K562 (cell line): ENCODE data around the gene HJV. TPM values are rescaled to one million over a fixed set of nuclear protein-coding genes. Genes with fewer than 3 reads are reported as not detected.

ENCODE experiments used
- ATAC-seq: fragments of 200-7000 bp; cut with Tn5 transposase; 3 replicates; pipeline ENCODE4 v1.9.1; 2020; ENCODE audit warnings: moderate library complexity
- BruUV-seq: library from RNA; stranded (reverse); fragments of 400-500 nt; replicated peaks from 2 replicates; lab custom pipeline; 2021; lab: Mats Ljungman, UMichigan
- CTCF ChIA-PET: fragments of 300-600 bp; formaldehyde crosslinking; extraction: SDS; loops from one replicate; lab custom pipeline; 2021; ENCODE audit warnings: low intra/inter-chr PET ratio; lab: Yijun Ruan, JAX
- POLR2A ChIA-PET: fragments of 300-600, 350-650 bp; sonication (Branson Sonifier 250); formaldehyde crosslinking; extraction: SDS; loops from one replicate; lab custom pipeline; 2021; ENCODE audit warnings: antibody characterized with exemption, inconsistent platforms; lab: Yijun Ruan, JAX
- DNase-seq, 4 experiments: peaks; one replicate each; pipeline versions ENCODE4 v3.0.0 to v3.0.0-alpha.2; 2011 to 2018; ENCODE audit warnings: low spot score in 3 of 4, mixed read lengths in 3 of 4; ENCODE audit errors: extremely low read depth in 1 of 4
- FAIRE-seq: peaks from 2 replicates; lab custom pipeline; 2011; peaks lifted over from hg19 to GRCh38; lab: Jason Lieb, UNC
- H2AFZ ChIP-seq: 2 replicates; pipeline ENCODE4 v1.6.0; 2011; ENCODE audit warnings: low read depth, low read length, control low read depth, inconsistent platforms
- H3K27ac ChIP-seq: fragments of 200-600 bp; 3 replicates; pipeline ENCODE4 v1.8.0; 2011; ENCODE audit warnings: low read depth, mild to moderate bottlenecking, control low read depth, inconsistent platforms, low read length, moderate library complexity, mixed read lengths; ENCODE audit errors: extremely low read depth
- H3K27me3 ChIP-seq, 2 experiments: fragments of 300-600 bp in 1 of 2; 2 replicates in 1 of 2; 3 replicates in 1 of 2; pipeline versions ENCODE4 v1.6.0 to v1.8.0; 2011; ENCODE audit warnings: inconsistent platforms in 2 of 2, low read length in 2 of 2, mild to moderate bottlenecking in 1 of 2, mixed read lengths in 1 of 2, moderate library complexity in 1 of 2; ENCODE audit not compliant: control insufficient read depth in 2 of 2, insufficient read depth in 2 of 2
- H3K36me3 ChIP-seq: fragments of 300-600 bp; 3 replicates; pipeline ENCODE4 v1.8.0; 2011; ENCODE audit warnings: mild to moderate bottlenecking, low read length, inconsistent platforms; ENCODE audit not compliant: control insufficient read depth, insufficient read depth
- H3K4me1 ChIP-seq, 2 experiments: fragments of 200-600 bp in 1 of 2; replicated peaks in 1 of 2; 2 replicates in 1 of 2; 3 replicates in 1 of 2; pipeline versions ENCODE4 v1.5.1 to v1.8.0; 2011; ENCODE audit warnings: inconsistent platforms in 2 of 2, low read length in 2 of 2, mild to moderate bottlenecking in 1 of 2, mixed read lengths in 1 of 2, moderate library complexity in 1 of 2; ENCODE audit not compliant: control insufficient read depth in 2 of 2, insufficient read depth in 2 of 2
- H3K4me2 ChIP-seq: 2 replicates; pipeline ENCODE4 v1.6.1; 2011; ENCODE audit warnings: low read length, control low read depth, inconsistent platforms, mixed read lengths; ENCODE audit not compliant: insufficient read depth
- H3K4me3 ChIP-seq: fragments of 200-600 bp; sonication (generic), shearing (Covaris generic); 2 replicates; pipeline ENCODE4 v1.5.1; 2016; ENCODE audit warnings: control low read depth, inconsistent platforms
- H3K79me2 ChIP-seq: fragments of 200-600 bp; 3 replicates; pipeline ENCODE4 v1.8.0; 2011; ENCODE audit warnings: low read length, inconsistent platforms; ENCODE audit not compliant: control insufficient read depth, insufficient read depth
- H3K9ac ChIP-seq, 2 experiments: 2 replicates each; pipeline versions ENCODE4 v1.6.0 to v1.6.1; 2011; ENCODE audit warnings: low read depth in 2 of 2, low read length in 2 of 2, control low read depth in 1 of 2, inconsistent platforms in 1 of 2, mild to moderate bottlenecking in 1 of 2, mixed read lengths in 1 of 2; ENCODE audit not compliant: insufficient read depth in 1 of 2
- H3K9me1 ChIP-seq: one replicate; pipeline ENCODE4 v1.6.0; 2011; ENCODE audit warnings: inconsistent platforms, mild to moderate bottlenecking, low read length, moderate library complexity; ENCODE audit not compliant: control insufficient read depth, insufficient read depth
- H3K9me3 ChIP-seq: replicated peaks from 2 replicates; pipeline ENCODE4 v1.5.1; 2011; ENCODE audit warnings: low read depth, low read length, inconsistent platforms; ENCODE audit not compliant: control insufficient read depth, insufficient read depth
- H4K20me1 ChIP-seq: replicated peaks from 2 replicates; pipeline ENCODE4 v1.6.1; 2011; ENCODE audit warnings: low read length, inconsistent platforms, mixed read lengths; ENCODE audit not compliant: control insufficient read depth, insufficient read depth
- FUS ChIP-seq: fragments of 200-400 bp; formaldehyde crosslinking; optimal IDR thresholded peaks from 2 replicates; pipeline ENCODE3; 2017; ENCODE audit warnings: low read depth, low read length
- GATAD2A ChIP-seq: fragments of 450-650 bp; IDR thresholded peaks from 2 replicates; pipeline ENCODE4 v1.6.1; 2017
- SIN3A ChIP-seq, 2 experiments: fragments of 150-350 bp in 1 of 2; IDR thresholded peaks; 2 replicates each; pipeline ENCODE4 v1.6.1; 2011 to 2016; ENCODE audit warnings: borderline replicate concordance in 2 of 2, low read depth in 2 of 2, low read length in 2 of 2, mild to moderate bottlenecking in 2 of 2, moderate library complexity in 2 of 2; ENCODE audit not compliant: control insufficient read depth in 1 of 2
- ZNF395 ChIP-seq: fragments of 200-800 bp; sonication (Bioruptor generic); IDR thresholded peaks from 2 replicates; pipeline ENCODE4 v1.6.1; 2017; ENCODE audit warnings: missing genetic modification characterization, missing compliant biosample characterization
- WGBS: fragments of 100-300 bp; shearing (Covaris generic); methylation state at CpG from one replicate; pipeline ENCODE4 v1.1.6; 2016; ENCODE audit warnings: low coverage, mixed read lengths; ENCODE audit not compliant: insufficient coverage; ENCODE audit errors: missing lambda C conversion rate; 5-methylcytosine and 5-hydroxymethylcytosine counted together
- in situ Hi-C: fragments of 300-500 bp; cut with MboI; formaldehyde crosslinking; loops from 4 replicates; pipeline ENCODE4 v1.15.0; 2018; ENCODE audit warnings: inconsistent platforms, mixed read lengths
- intact Hi-C: fragments of 100-400 bp; cut with micrococcal nuclease; formaldehyde crosslinking; loops from 2 replicates; pipeline ENCODE4 v1.14.2; 2022
- polyA plus RNA-seq, 8 experiments: library from polyadenylated mRNA; depleted of rRNA in 4 of 8; stranded (reverse) in 5 of 8; unstranded in 3 of 8; fragments of >200 nt; fragmentation: Nextera tagmentation in 2 of 8; fragmentation: Illumina TruSeq in 1 of 8; extraction: Ambion mirVana in 2 of 8; extraction: Trizol in 1 of 8; gene quantifications; 2 replicates each; pipeline versions ENCODE4 v1.2.1 to v1.2.3, GENCODE V29; 2011 to 2014; ENCODE audit warnings: inconsistent platforms in 1 of 8, missing spikeins in 1 of 8
- total RNA-seq, 7 experiments: library from RNA; depleted of rRNA in 6 of 7; stranded (reverse); fragments of >200 nt in 6 of 7; fragmentation: Illumina TruSeq in 2 of 7; extraction: Trizol in 2 of 7; gene quantifications; 2 replicates each; pipeline versions ENCODE4 v1.2.1 to v1.2.3, GENCODE V29; 2011 to 2021; ENCODE audit warnings: low replicate concordance in 1 of 7

Gene HJV
- total and polyA plus RNA-seq, 9 of the 15 experiments (the other 6 are each of a cell fraction or from before 2014, with no cell fraction given): 1.0 to 6.6 (median 2.4) TPM

- FAIRE-seq: no peak
- Histone ChIP-seq H3K79me2 (peaks cover 58% of the 10 kb centered on the region), H3K4me2 (peak overlapping the region; percentile 97), H3K4me1 (peaks cover 14 to 26% of the 10 kb centered on the region in 2 experiments; a peak in 3 of 5 replicates), H3K9me1 (peaks cover 3% of the 10 kb centered on the region), H3K36me3 (peaks cover 34% of the 10 kb centered on the region), H3K27me3 (no peaks in the 10 kb centered on the region), H3K9me3 (no peaks in the 10 kb centered on the region), H4K20me1 (peaks cover 36% of the 10 kb centered on the region), H2AFZ (peak overlapping the region; percentile 81; the same call in 1 of the 2 replicates), H3K27ac (peak overlapping the region; percentile 99), H3K4me3 (peak overlapping the region; percentile 85), H3K9ac (peak overlapping the region in 1 of 2 experiments; percentile 100; a peak in 2 of 4 replicates)
- POLR2A ChIA-PET: interaction anchor here (1.0 to 14.0 kb wide), 5 partner anchors 9 to 70 kb away, joined by 3 to 320 read pairs (median 8); partner anchors contain the start of gene RBM8A
- CTCF ChIA-PET: no interaction called here
- 7% methylated on average over 3 of the region's 3 CpGs for WGBS
- no peak for DNase-seq
- no peak for ATAC-seq
- TF ChIP-seq GATAD2A (0 out of 2 replicates have a peak, but pooled peaks have one; percentile 2), FUS (no peak), SIN3A (IDR thresholded peaks at IDR 0.05; ENCODE audit: borderline replicate concordance in 2 of 2, control insufficient read depth in 1 of 2, low read depth in 2 of 2, low read length in 2 of 2) (0 out of 4 replicates have a peak, but pooled peaks of 1 of the 2 experiments have one; percentile 13), ZNF395 (CRISPR knock-in tag) (peak; percentile 51; the same call in 1 of the 2 replicates)
- BruUV-seq: no TSS peak
- in situ Hi-C loops: no loop called here
- intact Hi-C loops: no loop called here
Measured at GRCh38 chr1:145997718-145998023, 23.9 kb downstream of the HJV start.
